AG04450 (cell line): ENCODE results near the gene IFIT3. TPM values are rescaled to one million over a fixed set of nuclear protein-coding genes. Genes with fewer than 3 reads are reported as not detected.

Source experiments
- CTCF ChIA-PET: fragments of 300-600, 350-600 bp; formaldehyde crosslinking; extraction: SDS; loops from one replicate; lab custom pipeline; 2022; ENCODE audit warnings: antibody characterized with exemption, inconsistent platforms; lab: Charles Lee
- POLR2A ChIA-PET: fragments of 350-600 bp; formaldehyde crosslinking; extraction: SDS; loops from one replicate; lab custom pipeline; 2021; ENCODE audit warnings: antibody characterized with exemption, inconsistent platforms; lab: Yijun Ruan, JAX
- DNase-seq: peaks from one replicate; pipeline ENCODE4 v3.0.0-alpha.2; 2011; ENCODE audit warnings: low read depth, low spot score
- H3K27ac ChIP-seq: one replicate; pipeline ENCODE4 v1.5.1; 2012; ENCODE audit warnings: low read depth, low read length, control low read depth
- H3K27me3 ChIP-seq: one replicate; pipeline ENCODE4 v1.6.0; 2012; ENCODE audit warnings: low read length; ENCODE audit not compliant: control insufficient read depth, insufficient read depth
- H3K4me3 ChIP-seq: 2 replicates; pipeline ENCODE4 v1.5.1; 2011; ENCODE audit warnings: mild to moderate bottlenecking, low read depth, low read length, control low read depth
- H3K9me3 ChIP-seq: 2 replicates; pipeline ENCODE4 v1.5.1; 2012; ENCODE audit warnings: low read length; ENCODE audit not compliant: control insufficient read depth, insufficient read depth
- polyA plus RNA-seq: library from polyadenylated mRNA; depleted of rRNA; stranded (reverse); fragments of >200 nt; gene quantifications from 2 replicates; pipeline ENCODE4 v1.2.3, GENCODE V29; 2011
- TF ChIP-seq, protein P1 (sequence below): IDR thresholded peaks from 2 replicates; pipeline ENCODE4 v1.5.1; 2011; ENCODE audit warnings: low read depth, low read length, control low read depth, inconsistent platforms

The IFIT3 gene
- polyA plus RNA-seq, 1 experiment: 8.7 TPM

DNA sequence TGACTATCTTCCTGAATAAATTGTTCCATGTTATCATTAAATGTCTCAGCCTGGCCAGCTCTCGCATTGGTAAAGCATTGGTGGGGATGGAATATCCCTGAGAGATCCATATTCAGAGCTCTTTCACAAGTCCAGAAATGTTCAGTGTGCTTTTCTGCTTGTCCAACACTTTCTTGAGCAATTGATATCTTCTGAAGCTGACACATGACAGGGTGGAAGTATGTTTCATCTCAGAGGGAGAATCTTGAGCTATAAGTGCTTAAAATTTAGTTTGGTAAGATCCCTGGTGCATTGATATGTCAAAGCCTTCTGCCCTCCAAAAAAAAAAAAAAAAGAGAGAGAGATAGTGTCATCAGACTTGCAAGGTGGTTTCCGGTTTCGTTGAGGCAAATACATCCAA lies 7.4 kb downstream of the IFIT3 start:
- ChIA-PET CTCF (interaction anchor here (1.2 kb wide), 1 partner anchor 118 kb away, joined by 3 read pairs; no protein-coding TSS in a partner anchor), POLR2A (interaction anchor here (0.7 kb wide), 1 partner anchor 16 kb away, joined by 3 read pairs; no protein-coding TSS in a partner anchor)
- no peak for DNase-seq
- Histone ChIP-seq H3K9me3 (no peaks in the 10 kb centered on the region), H3K27me3 (no peaks in the 10 kb centered on the region), H3K27ac (no peak overlapping the region), H3K4me3 (no peak overlapping the region)
- TF ChIP-seq, protein P1, sequence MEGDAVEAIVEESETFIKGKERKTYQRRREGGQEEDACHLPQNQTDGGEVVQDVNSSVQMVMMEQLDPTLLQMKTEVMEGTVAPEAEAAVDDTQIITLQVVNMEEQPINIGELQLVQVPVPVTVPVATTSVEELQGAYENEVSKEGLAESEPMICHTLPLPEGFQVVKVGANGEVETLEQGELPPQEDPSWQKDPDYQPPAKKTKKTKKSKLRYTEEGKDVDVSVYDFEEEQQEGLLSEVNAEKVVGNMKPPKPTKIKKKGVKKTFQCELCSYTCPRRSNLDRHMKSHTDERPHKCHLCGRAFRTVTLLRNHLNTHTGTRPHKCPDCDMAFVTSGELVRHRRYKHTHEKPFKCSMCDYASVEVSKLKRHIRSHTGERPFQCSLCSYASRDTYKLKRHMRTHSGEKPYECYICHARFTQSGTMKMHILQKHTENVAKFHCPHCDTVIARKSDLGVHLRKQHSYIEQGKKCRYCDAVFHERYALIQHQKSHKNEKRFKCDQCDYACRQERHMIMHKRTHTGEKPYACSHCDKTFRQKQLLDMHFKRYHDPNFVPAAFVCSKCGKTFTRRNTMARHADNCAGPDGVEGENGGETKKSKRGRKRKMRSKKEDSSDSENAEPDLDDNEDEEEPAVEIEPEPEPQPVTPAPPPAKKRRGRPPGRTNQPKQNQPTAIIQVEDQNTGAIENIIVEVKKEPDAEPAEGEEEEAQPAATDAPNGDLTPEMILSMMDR: no peak

DNA sequence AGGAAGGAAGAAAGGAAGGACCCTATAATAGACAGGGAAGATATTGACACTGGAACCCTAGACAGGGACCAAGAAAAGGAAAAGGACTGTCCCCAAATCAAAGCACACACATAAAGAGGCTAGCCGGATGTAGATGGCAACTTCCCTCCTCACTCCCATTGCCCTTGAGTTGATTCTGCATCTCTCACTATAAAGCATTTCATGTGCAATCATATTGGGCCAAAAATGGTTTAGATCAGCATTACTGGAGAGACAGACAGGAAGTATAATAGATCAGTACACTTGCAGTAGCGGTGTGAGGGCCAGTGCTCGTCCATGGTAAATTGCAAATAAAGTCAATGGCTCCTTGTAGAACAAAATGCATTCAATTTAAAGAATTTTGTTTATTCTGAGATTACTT lies 8.4 kb downstream of the IFIT3 start:
- Histone ChIP-seq H3K27ac (no peak overlapping the region), H3K9me3 (no peaks in the 10 kb centered on the region), H3K4me3 (no peak overlapping the region), H3K27me3 (no peaks in the 10 kb centered on the region)
- TF ChIP-seq, protein P1: no peak
- no peak for DNase-seq
- POLR2A ChIA-PET: no interaction called here
- CTCF ChIA-PET: no interaction called here

DNA sequence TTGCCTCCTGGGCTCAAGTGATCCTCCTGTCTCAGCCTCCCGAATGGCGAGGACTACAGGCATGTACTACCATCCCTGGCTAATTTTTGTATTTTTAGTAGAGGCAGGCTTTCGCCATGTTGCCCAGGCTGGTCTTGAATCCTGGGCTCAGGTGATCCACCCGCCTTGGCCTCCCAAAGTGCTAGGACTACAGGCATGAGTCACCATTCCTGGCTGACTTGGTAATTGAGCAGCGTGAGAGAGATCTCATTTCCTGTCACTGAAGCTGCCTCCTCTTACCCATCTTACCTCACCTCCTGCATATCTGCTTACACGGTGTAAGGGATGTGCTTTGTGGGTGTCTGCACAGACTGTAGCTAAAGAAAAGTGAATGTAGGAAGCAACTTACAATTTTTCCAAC lies 9.7 kb downstream of the IFIT3 start:
- TF ChIP-seq, protein P1: no peak
- H3K27me3 ChIP-seq: no peaks in the 10 kb centered on the region
- no peak for DNase-seq
- POLR2A ChIA-PET: no interaction called here
- H3K4me3 ChIP-seq: no peak overlapping the region
- H3K27ac ChIP-seq: no peak overlapping the region
- no peaks in the 10 kb centered on the region for H3K9me3 ChIP-seq
- CTCF ChIA-PET: interaction anchor here (0.5 to 1.5 kb wide), 3 partner anchors 25 to 82 kb away, joined by 3 to 8 read pairs (median 3); no protein-coding TSS in a partner anchor

DNA sequence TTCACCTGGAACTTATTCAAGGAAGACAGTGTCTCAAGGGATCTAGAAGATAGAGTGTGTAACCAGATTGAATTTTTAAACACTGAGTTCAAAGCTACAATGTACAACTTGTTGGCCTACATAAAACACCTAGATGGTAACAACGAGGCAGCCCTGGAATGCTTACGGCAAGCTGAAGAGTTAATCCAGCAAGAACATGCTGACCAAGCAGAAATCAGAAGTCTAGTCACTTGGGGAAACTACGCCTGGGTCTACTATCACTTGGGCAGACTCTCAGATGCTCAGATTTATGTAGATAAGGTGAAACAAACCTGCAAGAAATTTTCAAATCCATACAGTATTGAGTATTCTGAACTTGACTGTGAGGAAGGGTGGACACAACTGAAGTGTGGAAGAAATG lies 10.9 kb downstream of the IFIT3 start:
- H3K9me3 ChIP-seq: no peaks in the 10 kb centered on the region
- no peaks in the 10 kb centered on the region for H3K27me3 ChIP-seq
- CTCF ChIA-PET: interaction anchor here (0.9 kb wide), 1 partner anchor 10 kb away, joined by 3 read pairs; no protein-coding TSS in a partner anchor
- no peak overlapping the region for H3K4me3 ChIP-seq
- no peak for DNase-seq
- no peak overlapping the region for H3K27ac ChIP-seq
- TF ChIP-seq, protein P1: no peak
- POLR2A ChIA-PET: no interaction called here

DNA sequence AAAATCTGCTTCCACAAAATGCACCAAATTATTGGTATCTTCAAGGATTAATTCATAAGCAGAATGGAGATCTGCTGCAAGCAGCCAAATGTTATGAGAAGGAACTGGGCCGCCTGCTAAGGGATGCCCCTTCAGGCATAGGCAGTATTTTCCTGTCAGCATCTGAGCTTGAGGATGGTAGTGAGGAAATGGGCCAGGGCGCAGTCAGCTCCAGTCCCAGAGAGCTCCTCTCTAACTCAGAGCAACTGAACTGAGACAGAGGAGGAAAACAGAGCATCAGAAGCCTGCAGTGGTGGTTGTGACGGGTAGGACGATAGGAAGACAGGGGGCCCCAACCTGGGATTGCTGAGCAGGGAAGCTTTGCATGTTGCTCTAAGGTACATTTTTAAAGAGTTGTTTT lies 12.1 kb downstream of the IFIT3 start:
- Histone ChIP-seq H3K27ac (no peak overlapping the region), H3K9me3 (no peaks in the 10 kb centered on the region), H3K4me3 (no peak overlapping the region), H3K27me3 (no peaks in the 10 kb centered on the region)
- TF ChIP-seq, protein P1: no peak
- no peak for DNase-seq
- ChIA-PET CTCF (interaction anchor here (0.6 to 1.1 kb wide), 2 partner anchors 29 to 88 kb away, joined by 3 to 5 read pairs; no protein-coding TSS in a partner anchor), POLR2A (no interaction called here)
